GM19397 (cell line): Measurements from ENCODE around the gene ARHGEF40.
A peak's percentile ranks its signal among the peaks of the same experiment; 100 is the strongest.

Experiments used
- ATAC-seq: cut with Tn5 transposase; IDR thresholded peaks from one replicate; pipeline ENCODE4 v1.9.1; 2021; ENCODE audit warnings: mild to moderate bottlenecking, moderate library complexity; ENCODE audit not compliant: unreplicated experiment

ARHGEF40 gene

DNA sequence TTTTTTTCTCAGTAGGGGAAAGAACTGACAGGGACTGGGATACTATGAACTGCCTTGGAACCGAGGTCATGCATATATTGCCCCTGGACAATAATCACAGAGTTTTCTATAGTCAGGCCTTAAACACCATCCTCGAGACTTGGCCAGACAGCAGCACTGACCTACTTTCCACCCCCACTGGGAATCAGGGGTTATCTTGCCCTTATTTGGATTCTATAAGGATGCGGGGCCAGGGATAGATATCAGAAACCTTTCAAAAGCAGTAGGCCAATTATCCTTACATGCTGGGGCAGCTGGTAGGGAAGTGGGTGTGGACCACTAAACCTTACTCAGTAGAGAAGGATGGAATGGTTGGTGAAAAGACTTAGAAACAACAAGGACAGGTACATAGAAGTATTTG is 26.3 kb downstream of the ARHGEF40 start:
- ATAC-seq: no peak

DNA sequence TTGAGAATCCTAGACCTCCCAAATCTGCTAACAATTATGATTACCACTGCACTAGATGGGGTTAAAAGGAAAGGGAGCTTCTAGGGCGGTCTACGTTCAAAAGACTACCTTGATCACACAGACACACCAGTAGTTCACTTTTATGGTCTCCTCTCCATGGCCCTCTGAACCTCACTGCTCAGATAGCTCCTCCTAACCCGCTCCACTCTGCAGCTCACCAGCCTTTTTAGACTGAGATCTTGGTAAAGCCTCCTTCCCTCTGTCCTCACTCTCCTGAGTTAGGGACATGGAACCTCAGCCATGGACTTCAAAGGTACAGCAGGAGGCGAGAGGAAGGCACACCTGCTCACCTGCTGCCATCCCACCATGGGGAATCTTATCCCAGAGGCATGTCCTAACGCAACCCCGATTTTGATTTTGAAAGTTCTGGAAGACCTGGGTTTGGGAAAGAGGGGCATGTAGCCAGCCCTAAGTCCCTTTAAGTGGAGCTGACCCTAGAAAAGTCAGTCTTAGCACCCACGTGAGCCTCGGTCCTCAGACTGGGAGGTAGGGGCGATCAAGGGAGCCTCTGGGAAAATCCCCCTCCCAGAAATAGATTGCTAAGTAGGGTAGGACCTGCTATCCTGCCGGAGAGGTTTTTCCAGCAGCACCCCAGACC is 27.0 kb downstream of the ARHGEF40 start:
- ATAC-seq: no peak

DNA sequence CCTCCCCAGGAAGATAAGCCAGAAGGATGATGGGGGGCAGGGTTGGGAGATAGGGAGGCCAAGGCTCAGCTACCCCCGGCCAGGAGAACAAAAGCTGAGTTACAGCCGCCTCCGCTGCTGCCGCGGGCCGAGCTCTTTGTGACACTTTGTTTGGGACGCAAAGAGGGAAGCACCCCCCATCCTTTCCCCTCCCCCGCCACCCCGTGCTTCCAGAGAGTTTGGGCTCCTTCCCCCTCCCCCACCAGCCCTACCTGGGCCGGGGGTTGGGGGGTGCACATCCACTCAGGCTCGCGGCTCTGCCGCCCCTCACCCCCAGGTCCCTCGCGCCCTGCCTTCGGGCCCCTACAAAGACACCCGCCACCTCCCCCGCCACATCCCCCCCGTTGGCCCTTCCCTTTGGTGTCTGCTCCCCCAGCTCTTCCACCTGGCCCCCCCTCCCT is 27.6 kb downstream of the ARHGEF40 start:
- ATAC-seq: no peak

DNA sequence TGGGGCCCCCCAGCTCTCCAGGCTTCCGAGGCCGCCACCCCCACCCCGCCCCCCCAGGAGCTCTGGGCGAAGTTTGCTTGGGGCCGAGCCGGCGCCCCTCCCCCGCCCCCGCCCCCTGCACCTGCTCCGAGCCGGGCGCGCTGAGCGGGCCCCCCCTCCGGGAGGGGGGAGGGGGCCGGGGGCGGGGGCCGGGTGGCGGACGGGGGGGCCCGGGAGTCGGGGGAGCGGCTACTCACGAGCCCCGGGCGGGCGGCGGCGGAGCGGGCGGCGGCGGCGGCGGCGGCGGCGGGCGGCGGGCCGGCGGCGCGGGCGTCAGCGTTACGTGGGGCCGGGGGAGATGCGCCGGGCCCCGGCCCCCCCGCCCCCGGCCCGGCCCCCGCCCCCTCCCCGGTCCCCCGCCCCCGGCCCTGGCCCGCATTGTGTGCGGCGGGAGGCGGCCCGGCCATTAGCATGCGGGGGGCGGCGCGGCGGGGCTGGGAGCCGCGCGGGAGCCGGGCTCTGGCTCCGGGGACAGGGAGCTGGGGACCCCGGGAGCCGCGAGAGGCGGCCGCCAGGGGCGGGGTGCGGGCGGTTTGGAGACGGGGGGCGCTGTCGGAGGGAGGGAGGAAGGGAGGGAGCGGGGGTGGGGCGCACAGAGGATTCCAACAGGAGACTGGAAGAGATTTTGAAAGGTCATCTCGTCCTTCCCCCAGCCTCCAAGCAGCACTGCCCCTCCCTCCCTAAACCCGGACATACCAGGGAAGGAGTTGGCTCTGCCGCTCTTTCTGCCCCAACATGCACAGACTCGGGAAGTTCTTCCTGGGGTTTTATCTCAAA is 28.2 kb downstream of the ARHGEF40 start, which contains the start of gene ZNF219:
TSS of gene ZNF219 (minus strand) at position 580 of the 816 bp plus-strand sequence. CDS start 5,064 bp downstream, outside the sequence.
- ATAC-seq: no peak

DNA sequence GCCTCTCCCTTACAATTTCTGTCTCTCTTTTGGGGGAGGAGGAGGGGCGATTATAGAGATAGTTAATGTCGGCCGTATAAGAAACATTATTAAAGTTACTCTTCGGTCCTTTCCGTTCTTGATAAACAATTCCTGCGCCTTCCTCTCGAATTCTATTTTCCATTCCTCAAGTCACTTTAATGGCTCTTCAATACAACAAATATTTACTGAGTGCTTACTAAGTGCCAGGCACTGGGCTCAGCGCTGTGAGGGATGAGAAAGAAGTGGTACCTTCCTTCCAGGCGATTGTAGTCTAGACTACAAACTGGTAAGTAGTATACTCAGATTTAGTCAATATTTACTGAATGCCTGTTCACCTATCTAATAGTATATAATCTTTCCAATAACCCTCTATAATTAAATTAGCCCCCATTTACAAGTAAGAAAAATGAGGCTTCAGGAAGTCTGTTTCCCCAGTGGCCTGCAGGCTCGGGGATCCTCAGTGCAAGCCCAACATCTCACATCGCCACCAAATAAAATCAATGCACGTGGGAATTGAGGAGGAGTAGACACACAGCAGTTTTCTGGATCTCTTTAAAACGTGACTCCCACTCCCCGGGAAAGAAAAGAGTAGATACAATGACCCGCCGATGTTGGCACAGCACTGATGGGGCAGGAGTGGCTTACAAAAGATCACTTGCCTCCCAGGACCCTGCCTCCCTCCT is 28.9 kb downstream of the ARHGEF40 start:
- ATAC-seq: no peak

DNA sequence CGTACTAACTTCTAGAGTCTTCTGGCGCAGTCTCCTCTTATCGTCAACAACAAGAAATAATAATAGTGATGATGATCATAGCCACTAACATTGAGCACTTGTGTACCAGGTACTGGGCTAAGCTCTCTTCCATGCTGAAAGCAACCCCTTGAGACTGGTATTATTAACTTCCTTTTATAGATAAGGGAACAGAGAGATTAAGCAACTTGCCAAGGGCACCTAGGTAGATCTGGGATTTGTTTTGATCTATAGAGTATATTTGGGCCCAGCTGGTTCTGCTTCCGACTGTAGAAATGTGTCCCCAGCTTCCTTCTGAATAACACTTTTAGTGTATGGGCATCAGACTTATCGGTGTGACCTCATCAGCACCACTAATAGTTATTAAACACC is 29.5 kb downstream of the ARHGEF40 start:
- no peak for ATAC-seq

DNA sequence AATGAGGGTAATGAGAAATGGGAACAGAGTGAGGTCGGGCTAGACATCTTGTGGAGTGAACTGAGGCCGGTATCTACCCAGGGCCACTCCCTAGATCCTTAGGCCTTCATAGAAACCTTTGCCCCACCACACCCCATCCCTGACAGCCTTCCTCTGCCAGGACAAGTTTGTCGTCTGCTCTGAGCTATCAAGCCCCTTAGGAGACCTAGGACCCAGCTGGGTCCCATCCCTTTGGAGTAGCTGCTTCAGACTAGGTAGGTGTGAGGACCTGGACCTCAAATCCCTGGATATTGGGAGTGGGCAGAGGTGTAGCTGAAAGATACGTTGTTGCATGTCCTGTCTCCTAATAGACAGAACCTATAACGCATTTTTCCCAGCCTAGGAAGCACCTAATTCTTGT is 30.8 kb downstream of the ARHGEF40 start, which contains the start of gene TMEM253:
TSS of gene TMEM253 (plus strand) at position 136 of the 400 bp plus-strand sequence. CDS start 278 bp downstream, outside the sequence.
- ATAC-seq: no peak

DNA sequence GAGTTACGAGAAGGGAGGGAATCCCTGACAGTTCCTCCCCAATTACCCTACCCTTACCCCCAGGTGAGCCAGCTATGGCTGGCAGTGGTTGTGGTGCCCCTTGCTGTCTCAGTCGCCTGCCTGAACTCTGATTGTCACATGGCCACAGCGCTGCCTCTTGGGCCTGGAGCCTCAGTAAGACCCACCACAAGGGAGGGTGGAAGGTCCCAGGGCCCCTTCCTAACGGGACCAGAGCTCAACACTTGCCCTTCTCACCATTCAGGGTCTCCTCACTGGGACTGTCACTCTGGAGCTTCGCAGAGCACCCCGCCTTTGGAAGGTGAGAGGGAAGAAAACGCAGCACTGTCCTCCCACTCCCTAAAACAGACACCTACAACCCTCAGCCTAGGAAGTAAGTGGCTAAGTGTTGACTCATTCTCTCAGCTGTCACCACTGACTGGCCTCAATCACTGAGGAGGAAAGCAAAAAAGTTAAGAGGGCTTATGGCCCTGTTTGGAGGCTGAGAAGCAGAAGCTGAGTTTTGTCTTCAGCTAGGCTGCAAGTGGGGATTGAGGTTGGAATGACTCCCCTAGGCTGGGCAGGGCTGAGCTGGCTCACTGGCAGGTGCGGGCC is 31.8 kb downstream of the ARHGEF40 start:
- no peak for ATAC-seq

DNA sequence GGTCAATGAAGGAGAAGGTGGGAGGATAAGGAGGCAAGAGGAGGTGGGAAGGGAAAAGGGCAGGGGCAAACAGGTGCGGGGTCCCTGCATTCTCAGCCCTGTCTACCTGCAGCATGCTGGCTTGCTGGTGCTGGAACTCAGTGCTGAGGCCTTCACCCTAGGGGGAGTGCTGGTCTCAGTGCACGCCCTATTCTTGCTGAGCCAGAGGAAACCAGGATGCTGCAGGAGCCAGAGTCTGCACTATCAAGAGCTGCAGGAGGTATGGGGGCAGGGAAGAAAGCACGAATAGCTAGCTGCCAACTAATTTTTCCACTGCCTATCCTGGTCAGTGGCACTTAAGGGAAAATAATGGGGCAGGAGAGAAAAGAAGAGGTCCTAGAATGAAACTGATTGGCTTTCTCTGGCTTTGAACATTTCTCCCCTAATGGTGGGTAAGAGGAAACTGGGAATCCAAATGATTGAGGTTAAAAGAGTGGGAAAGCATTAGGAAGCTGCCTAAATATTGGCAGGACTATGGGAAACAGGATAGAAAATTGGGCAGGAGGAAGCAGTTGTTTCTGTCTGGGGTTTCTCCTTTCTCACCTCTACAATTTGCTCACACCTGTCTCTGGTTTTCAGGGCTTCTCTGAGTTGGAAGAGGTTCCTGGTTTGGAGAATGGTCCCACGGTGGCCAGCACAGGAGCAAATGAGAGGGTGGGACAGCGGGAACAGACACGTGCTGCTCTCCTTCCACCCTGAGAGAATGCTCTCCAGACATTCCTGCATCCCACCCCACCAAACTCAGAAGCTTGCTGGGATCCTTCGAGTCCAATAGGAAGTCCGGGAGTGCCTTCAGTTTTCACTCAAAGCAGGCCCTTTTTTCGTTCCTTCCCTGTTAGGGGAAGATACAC is 32.7 kb downstream of the ARHGEF40 start:
- no peak for ATAC-seq

DNA sequence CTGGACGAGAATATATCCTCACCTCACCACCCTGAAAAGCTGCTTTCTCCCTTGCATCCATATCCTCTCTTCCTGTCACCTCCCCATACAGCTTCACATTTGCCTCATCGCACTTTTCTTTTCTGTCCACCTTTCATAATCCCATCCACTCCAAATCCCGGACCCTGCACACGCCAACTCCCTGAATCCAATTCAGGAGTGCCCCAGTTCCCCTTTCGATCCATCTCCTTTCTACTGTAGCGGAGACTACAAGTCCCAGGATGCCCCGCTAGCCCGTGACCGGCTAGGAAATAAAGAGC is 33.3 kb downstream of the ARHGEF40 start:
- ATAC-seq: no peak

DNA sequence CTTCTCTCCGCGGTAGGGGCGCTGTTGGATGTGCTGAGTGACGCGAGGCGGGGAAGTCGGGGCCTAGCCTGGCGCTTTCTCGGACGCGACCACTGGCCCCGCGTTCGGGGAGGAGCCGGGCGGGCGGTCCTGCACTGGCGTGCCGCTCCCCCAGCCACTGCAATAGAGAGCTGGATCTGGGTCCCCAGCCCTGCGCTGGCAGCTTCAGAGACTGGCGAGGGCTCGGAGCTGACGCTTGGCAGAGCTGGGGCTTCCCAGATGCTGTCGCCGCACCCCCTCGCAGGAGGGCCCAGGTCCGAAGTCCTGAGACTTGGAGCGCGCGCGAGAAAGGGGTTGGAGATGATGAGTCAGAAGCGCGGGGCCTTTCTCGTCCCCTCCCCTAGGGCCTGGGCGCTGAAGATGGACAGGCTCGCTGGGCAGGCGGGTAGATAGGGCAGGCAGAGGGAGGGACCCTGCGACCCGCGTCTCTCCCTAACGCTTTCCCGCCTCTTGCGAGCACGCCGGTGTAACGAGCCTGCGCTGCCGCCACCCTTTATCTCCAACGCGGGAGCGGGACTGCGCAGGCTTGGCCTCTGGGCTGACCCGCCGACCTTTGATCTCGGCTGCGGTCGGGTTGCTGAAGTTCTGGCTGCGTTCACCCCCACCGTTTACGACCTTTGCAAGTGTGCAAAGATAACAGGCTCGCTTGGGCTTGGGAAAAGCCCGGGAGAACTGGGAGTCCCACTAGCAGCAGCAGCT is 33.8 kb downstream of the ARHGEF40 start:
- peak; percentile 92 for ATAC-seq

DNA sequence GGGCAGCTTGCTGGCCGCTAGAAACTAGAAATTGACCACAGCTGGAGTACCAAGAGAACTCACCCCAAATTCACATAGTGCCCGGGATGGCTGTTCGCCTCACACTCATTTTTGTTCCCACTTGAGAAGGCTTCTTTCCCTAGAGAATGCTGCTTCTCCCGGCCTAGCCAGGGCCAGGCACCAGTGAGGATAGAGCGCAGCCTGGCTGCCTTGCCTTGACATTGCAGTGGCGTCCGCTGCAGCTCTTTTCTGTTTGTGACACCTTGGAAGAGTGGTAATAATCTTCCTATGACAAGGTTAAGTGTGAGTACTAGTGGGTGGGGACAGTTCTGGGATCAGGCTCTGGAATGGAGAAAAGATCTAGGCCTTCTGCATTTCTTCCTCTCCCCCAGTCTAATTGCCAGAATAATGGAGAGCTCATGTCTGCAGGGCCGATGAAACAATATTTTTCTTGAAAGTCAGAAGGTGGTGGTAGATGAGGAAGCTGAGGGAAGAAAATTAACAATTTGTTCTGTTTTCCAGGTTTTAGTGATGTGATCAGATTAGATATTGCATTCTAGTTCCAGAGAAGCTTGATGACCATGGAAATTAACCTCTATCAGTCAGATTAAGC is 34.5 kb downstream of the ARHGEF40 start:
- ATAC-seq: peak; percentile 36

DNA sequence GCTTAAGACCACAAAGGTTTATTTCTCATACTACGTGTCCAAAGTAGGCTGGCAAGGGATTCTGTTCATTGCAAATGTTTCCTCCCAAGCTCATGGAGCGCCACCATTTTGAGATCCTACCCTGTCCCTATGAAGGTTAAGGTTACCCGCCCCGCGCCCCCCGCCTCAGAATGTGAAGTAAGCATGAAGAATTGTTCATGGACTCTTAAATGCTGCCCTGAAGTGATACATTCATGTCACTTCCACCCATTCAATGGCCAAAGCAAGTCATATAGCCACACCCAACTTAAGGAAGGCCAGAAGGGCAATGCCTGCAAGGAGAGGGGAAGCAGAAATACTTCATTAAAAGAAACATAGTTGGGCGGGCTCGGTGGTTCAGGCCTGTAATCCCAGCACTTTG is 35.0 kb downstream of the ARHGEF40 start:
- no peak for ATAC-seq

DNA sequence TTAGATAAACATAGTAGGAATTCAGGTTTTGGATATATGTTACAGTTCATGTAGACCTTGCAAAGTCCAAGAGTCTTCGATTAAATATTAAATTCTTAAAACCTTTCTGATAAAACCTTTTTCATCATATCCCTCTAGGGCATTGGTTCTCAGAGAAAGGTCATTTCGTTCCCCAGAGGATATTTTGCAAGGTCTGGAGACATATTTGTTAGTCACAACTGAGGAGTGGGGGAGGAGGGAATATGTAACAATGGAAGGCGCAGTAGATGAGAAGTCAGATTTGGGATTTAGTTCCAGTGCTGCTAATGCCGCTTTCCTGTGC is 36.0 kb downstream of the ARHGEF40 start:
- ATAC-seq: no peak

DNA sequence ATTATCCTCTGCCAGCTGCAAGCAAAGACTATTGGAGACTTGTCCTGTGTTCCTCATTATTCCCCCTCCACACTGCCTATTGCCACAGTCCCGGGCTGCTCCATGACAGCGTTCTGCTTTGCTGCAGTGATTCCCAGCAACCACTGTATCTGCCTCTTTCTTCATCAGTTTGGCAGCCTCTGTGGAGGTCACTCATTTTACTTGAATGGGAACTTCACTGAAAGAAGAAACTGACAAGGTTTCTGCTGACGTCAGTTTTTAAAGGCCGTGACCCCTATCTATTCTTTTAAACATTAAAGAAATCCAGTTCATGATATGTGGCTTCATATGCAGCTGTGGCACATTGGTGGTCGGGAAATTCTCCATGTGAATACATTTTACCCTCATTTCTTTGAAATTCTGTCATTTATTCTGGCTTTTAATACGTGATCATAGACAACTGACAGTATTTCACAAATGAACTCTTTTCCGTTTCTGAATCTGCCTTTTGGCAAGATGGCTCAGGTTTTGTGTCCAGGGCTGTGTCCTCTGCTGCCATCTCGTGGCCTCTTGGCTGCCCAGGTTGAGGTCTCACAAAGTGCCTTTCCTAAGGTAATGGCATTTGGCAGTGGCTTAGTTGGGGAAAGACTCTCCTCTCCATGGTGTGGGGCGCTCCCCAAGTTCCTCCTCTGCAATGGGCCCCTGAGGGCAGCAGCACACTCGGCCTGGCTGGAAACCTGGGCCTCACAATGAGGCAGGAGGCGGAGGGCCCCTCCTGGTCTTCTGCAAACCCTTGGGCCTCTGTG is 36.6 kb downstream of the ARHGEF40 start:
- ATAC-seq: no peak

DNA sequence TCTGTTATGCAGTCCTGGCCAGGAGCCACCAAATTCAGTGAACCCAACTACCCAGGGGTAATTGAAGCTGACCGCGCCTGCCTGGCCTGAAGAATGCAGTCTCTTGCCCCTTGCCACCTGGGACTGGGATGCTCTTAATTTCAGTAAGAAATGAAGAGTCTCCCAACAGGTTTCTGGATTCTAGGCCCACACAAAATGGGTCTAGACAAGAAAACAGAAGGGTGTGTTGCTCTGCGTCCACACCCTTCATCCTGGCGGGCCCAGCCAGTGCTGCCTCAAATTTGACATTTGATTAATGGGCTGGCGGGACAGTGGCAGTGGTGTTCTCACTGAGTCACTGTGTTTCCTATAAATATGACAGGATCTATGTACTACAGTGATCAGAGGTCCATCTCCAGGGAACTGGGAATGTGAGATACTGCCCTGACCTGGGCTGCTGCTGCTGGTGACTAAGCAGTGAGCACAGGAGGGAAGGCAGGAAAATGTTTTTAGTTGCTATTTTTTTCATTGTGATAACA is 37.2 kb downstream of the ARHGEF40 start:
- ATAC-seq: no peak

DNA sequence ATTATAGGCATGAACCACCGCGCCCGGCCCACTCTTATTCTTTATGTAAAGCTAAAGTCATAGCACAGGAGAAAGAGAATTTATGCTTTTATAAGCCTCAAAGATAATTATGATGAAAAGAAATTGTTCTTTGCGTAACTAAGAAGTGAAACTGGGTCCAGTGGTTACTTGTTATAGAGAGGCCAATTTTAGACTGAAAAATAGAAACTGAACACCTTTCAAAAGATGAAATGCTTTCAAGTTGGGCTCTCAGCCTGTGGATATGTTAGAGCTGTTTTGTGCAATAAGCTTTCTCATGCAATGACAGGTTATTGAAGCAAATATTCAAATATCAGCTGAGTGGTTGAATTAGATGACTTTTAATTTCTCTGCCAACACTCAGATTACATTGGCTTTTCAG is 38.7 kb downstream of the ARHGEF40 start:
- ATAC-seq: no peak

DNA sequence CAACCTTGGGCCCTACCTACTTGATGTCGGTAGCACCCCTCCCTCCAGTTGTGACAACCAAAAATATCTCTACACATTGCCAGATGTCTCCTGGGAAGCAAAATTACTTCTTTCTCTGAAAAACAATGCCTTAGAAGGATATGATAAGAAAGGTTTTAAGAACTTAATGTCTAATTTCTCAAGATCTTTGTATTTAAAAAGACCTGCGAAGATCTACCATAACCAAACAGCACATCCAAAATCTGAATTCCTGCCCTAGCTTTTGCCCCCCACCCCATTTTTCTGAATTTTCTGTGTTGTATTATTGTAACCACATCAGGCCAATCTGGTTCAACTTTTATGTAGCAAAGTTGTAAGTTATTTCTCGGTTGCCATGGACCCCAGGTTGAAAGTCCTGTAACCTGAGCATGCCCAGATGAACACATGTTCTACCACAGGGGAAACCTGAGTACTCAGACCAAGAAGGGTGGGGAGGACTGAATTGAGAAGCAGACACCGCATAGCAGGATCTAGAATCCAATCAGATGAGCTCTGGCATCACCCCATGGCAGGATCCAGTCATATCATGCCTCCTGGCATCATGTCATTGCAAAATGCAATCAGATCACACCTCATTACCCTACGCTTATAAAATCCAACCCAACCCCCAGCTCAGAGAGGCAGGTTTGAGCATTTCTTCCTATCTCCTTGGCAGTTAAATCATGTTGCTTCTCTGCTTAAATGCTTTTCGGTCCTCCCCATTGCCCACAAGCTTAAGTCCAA is 39.5 kb downstream of the ARHGEF40 start:
- ATAC-seq: no peak
